Cardiac muscle cell (in vitro differentiated cells and primary cell): ENCODE results near the gene CISTR. TPM values are rescaled to one million over a fixed set of nuclear protein-coding genes. Genes with fewer than 3 reads are reported as not detected.

ENCODE experiments used
- DNase-seq, 2 donors: peaks; one replicate each; pipeline versions ENCODE4 v3.0.0 to v3.0.0-alpha.2; 2010 to 2017; ENCODE audit warnings: low read depth in 1 of 2, low spot score in 1 of 2
- H3K27ac ChIP-seq: fragments of 200-600 bp; sonication (generic); 2 replicates; pipeline ENCODE4 v1.5.1; 2016
- H3K27me3 ChIP-seq: fragments of 200-600 bp; sonication (generic); 2 replicates; pipeline ENCODE4 v1.6.0; 2016; ENCODE audit warnings: control low read depth
- H3K36me3 ChIP-seq: fragments of 200-600 bp; sonication (generic); 2 replicates; pipeline ENCODE4 v1.5.1; 2016; ENCODE audit warnings: control low read depth
- H3K4me1 ChIP-seq: fragments of 200-600 bp; sonication (generic); 2 replicates; pipeline ENCODE4 v1.8.1; 2017; ENCODE audit warnings: low read depth, mild to moderate bottlenecking, mixed run types
- H3K4me3 ChIP-seq: fragments of 200-600 bp; sonication (generic); 2 replicates; pipeline ENCODE4 v1.5.1; 2016; ENCODE audit warnings: mild to moderate bottlenecking
- H3K9me3 ChIP-seq: fragments of 200-600 bp; sonication (generic); 2 replicates; pipeline ENCODE4 v1.5.1; 2017; ENCODE audit warnings: low read depth, mild to moderate bottlenecking, control low read depth
- CTCF ChIP-seq: IDR thresholded peaks from 2 replicates; pipeline ENCODE4 v1.5.1; 2012; ENCODE audit warnings: low read depth, mild to moderate bottlenecking, low read length
- polyA plus RNA-seq: library from polyadenylated mRNA; unstranded; fragments of >200 nt; fragmentation: Nextera tagmentation; extraction: Ambion mirVana; gene quantifications from 2 replicates; pipeline ENCODE4 v1.2.1, GENCODE V29; 2016
- total RNA-seq: library from RNA; depleted of rRNA; stranded (reverse); fragments of >200 nt; gene quantifications from 2 replicates; pipeline ENCODE4 v1.2.3, GENCODE V29; 2016

The CISTR gene
- total and polyA plus RNA-seq, 2 experiments from 2014 or later = 0.34 TPM; not detected in 1

GRCh38 chr12:53754188-53754585 lies 2.4 kb upstream of the CISTR start:
- no peak for TF ChIP-seq CTCF
- Histone ChIP-seq H3K36me3 (no peaks in the 10 kb centered on the region), H3K4me1 (no peaks in the 10 kb centered on the region), H3K27me3 (peaks cover 88% of the 10 kb centered on the region), H3K27ac (no peak overlapping the region), H3K4me3 (no peak overlapping the region), H3K9me3 (no peaks in the 10 kb centered on the region)
- DNase-seq = no peak

GRCh38 chr12:53752621-53753020 lies 842 bp upstream of the CISTR start:
- peaks cover 89% of the 10 kb centered on the region for H3K27me3 ChIP-seq
- no peak for TF ChIP-seq CTCF
- no peaks in the 10 kb centered on the region for H3K36me3 ChIP-seq
- H3K9me3 ChIP-seq = no peaks in the 10 kb centered on the region
- H3K4me1 ChIP-seq = no peaks in the 10 kb centered on the region
- no peak overlapping the region for H3K4me3 ChIP-seq
- DNase-seq = no peak
- no peak overlapping the region for H3K27ac ChIP-seq

- no peak for DNase-seq
- Histone ChIP-seq H3K9me3 (no peaks in the 10 kb centered on the region), H3K27ac (no peak overlapping the region), H3K27me3 (peaks cover 93% of the 10 kb centered on the region), H3K4me3 (peak overlapping the region; percentile 41), H3K4me1 (no peaks in the 10 kb centered on the region), H3K36me3 (no peaks in the 10 kb centered on the region)
- TF ChIP-seq CTCF = no peak
Observed at GRCh38 chr12:53752192-53752601, 418 bp upstream of the CISTR start.

GRCh38 chr12:53750812-53751335 lies 905 bp downstream of the CISTR start:
- TF ChIP-seq CTCF = no peak
- DNase-seq = peak in 1 of 2 donors; percentile 29
- Histone ChIP-seq H3K36me3 (no peaks in the 10 kb centered on the region), H3K4me1 (no peaks in the 10 kb centered on the region), H3K9me3 (no peaks in the 10 kb centered on the region), H3K4me3 (peak overlapping the region; percentile 41), H3K27ac (no peak overlapping the region), H3K27me3 (peaks cover 97% of the 10 kb centered on the region)

GRCh38 chr12:53749986-53750811 lies 1.6 kb downstream of the CISTR start:
- no peaks in the 10 kb centered on the region for H3K36me3 ChIP-seq
- peaks cover 96% of the 10 kb centered on the region for H3K27me3 ChIP-seq
- no peak overlapping the region for H3K4me3 ChIP-seq
- H3K9me3 ChIP-seq = no peaks in the 10 kb centered on the region
- H3K27ac ChIP-seq = no peak overlapping the region
- no peak for DNase-seq
- no peak for TF ChIP-seq CTCF
- H3K4me1 ChIP-seq = no peaks in the 10 kb centered on the region
